Measurements from ENCODE around the gene ECI1. TPM values are rescaled to one million over a fixed set of nuclear protein-coding genes. Genes with fewer than 3 reads are reported as not detected.
"Not testable (repeated sequence)": the region's sequence is repeated elsewhere in the genome, so short reads cannot be mapped to it uniquely, and the experiment has no call there.

Gene ECI1
- total and polyA plus RNA-seq, 2 of the 4 experiments (the other 2 are of a cell fraction): 20.3 to 30.1 TPM

- H4K91ac ChIP-seq (ENCODE audit: insufficient read depth, low read depth, low read length); H3K23ac ChIP-seq (ENCODE audit: low read depth, low read length); H3K9ac ChIP-seq (ENCODE audit: low read depth, low read length); H3K56ac ChIP-seq (ENCODE audit: extremely low read depth, insufficient read depth, low read length); H2AK9ac ChIP-seq (replicated peaks; ENCODE audit: low read depth, low read length, poor library complexity); H2AFZ ChIP-seq (replicated peaks; ENCODE audit: low read length, poor library complexity); H4K20me1 ChIP-seq (ENCODE audit: insufficient read depth, low read length); in situ Hi-C loops (cut with MboI; ENCODE audit: low sequenced_read_pairs); H2BK15ac ChIP-seq (ENCODE audit: low read depth, low read length); H3K9me3 ChIP-seq (ENCODE audit: control insufficient read depth, insufficient read depth, low read length); CTCF ChIA-PET; H2BK120ac ChIP-seq (ENCODE audit: low read depth, low read length); H4K5ac ChIP-seq (ENCODE audit: low read depth, low read length); H3K4me3 ChIP-seq (ENCODE audit: insufficient read depth, low read depth, low read length); H2BK5ac ChIP-seq (ENCODE audit: low read depth, low read length, poor library complexity, severe bottlenecking); H3K4ac ChIP-seq (ENCODE audit: low read depth, low read length); H3K9me1 ChIP-seq (ENCODE audit: insufficient read depth, low read length); H2BK20ac ChIP-seq (ENCODE audit: low read depth, low read length); H3K27ac ChIP-seq (ENCODE audit: insufficient read depth, low read length); BruUV-seq (replicated peaks); H3K4me1 ChIP-seq (ENCODE audit: control insufficient read depth, insufficient read depth, low read length); intact Hi-C loops (cut with micrococcal nuclease); POLR2A ChIA-PET (ENCODE audit: unreplicated experiment); H2AK5ac ChIP-seq (ENCODE audit: low read depth, low read length); ATAC-seq (ENCODE audit: low read depth); H3K14ac ChIP-seq (replicated peaks; ENCODE audit: low read depth, low read length); DNase-seq; H3K4me2 ChIP-seq (ENCODE audit: low read depth, low read length); H4K8ac ChIP-seq (ENCODE audit: low read depth in 2 of 2, low read length in 2 of 2); H3K18ac ChIP-seq (ENCODE audit: low read depth, low read length); dilution Hi-C loops (cut with HindIII; ENCODE audit: low sequenced_read_pairs, unreplicated experiment): not testable (repeated sequence)
- Histone ChIP-seq H3K36me3 (ENCODE audit: control insufficient read depth, insufficient read depth, low read length) (peaks cover 15% of the 10 kb centered on the region; the same call in 1 of the 2 replicates), H3K27me3 (ENCODE audit: control insufficient read depth, insufficient read depth, low read length) (peaks cover 24% of the 10 kb centered on the region), H3K79me1 (ENCODE audit: low read depth in 1 of 2, low read length in 2 of 2) (peaks cover 13 to 24% of the 10 kb centered on the region in 2 experiments)
- WGBS, 2 experiments (ENCODE audit: extremely low coverage in 2 of 2, insufficient read length in 1 of 2): 100% methylated on average over 2 of the region's 8 CpGs; no CpG with 5 or more reads in 1 of the 2 experiments
Measured at GRCh38 chr16:2203119-2203688, 48.2 kb downstream of the ECI1 start.

All from IMR-90 (cell line).